Mucosa of descending colon (tissue), 3 donors: ENCODE data around the gene SLC22A31. TPM values are rescaled to one million over a fixed set of nuclear protein-coding genes. Genes with fewer than 3 reads are reported as not detected.
A peak's percentile ranks its signal among the peaks of the same experiment; 100 is the strongest.

Experiments used
- ATAC-seq: fragments of 200-7000 bp; cut with Tn5 transposase; one replicate; pipeline ENCODE4 v1.9.1; 2020; ENCODE audit warnings: mild to moderate bottlenecking, moderate library complexity
- DNase-seq, 3 donors: peaks; one replicate each; pipeline ENCODE4 v3.0.0-alpha.2; 2020
- H3K36me3 ChIP-seq: fragments of 200-600 bp; one replicate; pipeline ENCODE4 v1.8.0; 2021; ENCODE audit warnings: low read depth, mild to moderate bottlenecking
- H3K4me1 ChIP-seq: fragments of 200-600 bp; one replicate; pipeline ENCODE4 v1.8.0; 2021; ENCODE audit warnings: low read depth, mild to moderate bottlenecking
- H3K4me3 ChIP-seq: fragments of 200-600 bp; one replicate; pipeline ENCODE4 v1.8.0; 2021; ENCODE audit warnings: mild to moderate bottlenecking
- H3K9me3 ChIP-seq: fragments of 200-600 bp; one replicate; pipeline ENCODE4 v1.8.0; 2021; ENCODE audit warnings: mild to moderate bottlenecking
- intact Hi-C, 2 donors: fragments of 100-400 bp; cut with DNase I in 1 of 2; cut with micrococcal nuclease in 1 of 2; formaldehyde crosslinking; loops; one replicate each; pipeline versions ENCODE4 v1.11.0 to v1.11.1; 2022; cut with DNase I, micrococcal nuclease
- total RNA-seq, 3 donors: library from RNA; stranded (reverse); fragmentation: NEBNext Ultra II Directional in 2 of 3; extraction: Animal tissue kit (Norgen Biotek cat#: 25700) in 2 of 3; gene quantifications; one replicate each; pipeline versions ENCODE4 v1.2.1 to v1.2.4, GENCODE V29; 2021 to 2023
- TF ChIP-seq, protein P1 (sequence below): fragments of 200-600 bp; IDR thresholded peaks from one replicate; pipeline ENCODE4 v1.8.0; 2022; ENCODE audit warnings: antibody characterized with exemption, mild to moderate bottlenecking
- donor health status: DM: no; HTN: no; CAD: no; lungs with moderate emphysema.
- donor health status: DM: no; HTN: no; CAD: no.
- donor health status: DM: no; HTN: yes; CAD: no.

SLC22A31 gene
- total RNA-seq, 3 donors from 2014 or later: 0.35 to 1.8 (median 1.1) TPM

DNA sequence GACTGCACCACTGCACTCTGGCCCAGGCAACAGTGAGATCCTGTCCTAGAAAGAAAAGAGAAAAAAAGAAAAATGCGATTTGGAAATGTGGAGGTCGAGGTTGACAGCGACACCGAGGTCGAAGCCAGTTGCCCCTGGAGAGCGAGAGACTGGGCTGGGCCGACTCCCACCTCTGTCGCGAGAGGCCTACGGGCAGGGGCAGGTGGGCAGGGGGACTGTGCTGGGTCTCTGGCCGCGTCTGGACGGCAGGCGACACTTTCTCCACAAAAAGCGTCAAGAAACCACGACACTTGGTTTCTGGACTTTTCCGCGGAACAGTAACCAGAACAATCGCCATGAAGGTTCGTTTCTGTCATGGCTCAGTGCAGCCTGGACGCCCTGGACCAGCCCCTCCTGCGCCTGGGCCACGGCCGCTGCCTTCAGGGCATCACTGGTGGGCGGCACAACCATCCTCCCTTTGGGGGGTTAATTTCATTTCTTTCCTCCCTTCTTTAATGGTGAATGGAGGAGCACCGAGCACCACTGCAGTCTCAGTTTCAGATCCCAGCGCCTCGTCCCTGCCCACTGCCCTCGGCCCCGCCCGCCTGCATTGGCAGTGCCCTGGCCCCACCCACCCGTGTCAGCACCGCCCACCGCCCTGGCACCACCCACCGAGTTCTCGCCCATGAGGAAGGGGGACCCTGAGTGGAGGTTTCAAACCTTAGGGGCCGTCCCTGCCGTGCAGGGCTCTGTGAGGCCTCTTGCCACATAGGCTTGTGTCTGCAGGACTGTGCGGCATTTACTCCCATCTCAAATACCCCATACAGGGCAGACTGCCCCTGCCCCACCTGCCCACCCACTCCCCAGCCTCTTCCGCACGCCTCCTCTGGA, 47.3 kb downstream of the SLC22A31 start:
- Histone ChIP-seq H3K4me3 (no peak overlapping the region), H3K36me3 (no peaks in the 10 kb centered on the region), H3K4me1 (peaks cover 5% of the 10 kb centered on the region), H3K9me3 (no peaks in the 10 kb centered on the region)
- peak in 1 of 3 donors; percentile 46 for DNase-seq
- peak; percentile 9 for ATAC-seq
- intact Hi-C loops: no loop called here
- TF ChIP-seq, protein P1, sequence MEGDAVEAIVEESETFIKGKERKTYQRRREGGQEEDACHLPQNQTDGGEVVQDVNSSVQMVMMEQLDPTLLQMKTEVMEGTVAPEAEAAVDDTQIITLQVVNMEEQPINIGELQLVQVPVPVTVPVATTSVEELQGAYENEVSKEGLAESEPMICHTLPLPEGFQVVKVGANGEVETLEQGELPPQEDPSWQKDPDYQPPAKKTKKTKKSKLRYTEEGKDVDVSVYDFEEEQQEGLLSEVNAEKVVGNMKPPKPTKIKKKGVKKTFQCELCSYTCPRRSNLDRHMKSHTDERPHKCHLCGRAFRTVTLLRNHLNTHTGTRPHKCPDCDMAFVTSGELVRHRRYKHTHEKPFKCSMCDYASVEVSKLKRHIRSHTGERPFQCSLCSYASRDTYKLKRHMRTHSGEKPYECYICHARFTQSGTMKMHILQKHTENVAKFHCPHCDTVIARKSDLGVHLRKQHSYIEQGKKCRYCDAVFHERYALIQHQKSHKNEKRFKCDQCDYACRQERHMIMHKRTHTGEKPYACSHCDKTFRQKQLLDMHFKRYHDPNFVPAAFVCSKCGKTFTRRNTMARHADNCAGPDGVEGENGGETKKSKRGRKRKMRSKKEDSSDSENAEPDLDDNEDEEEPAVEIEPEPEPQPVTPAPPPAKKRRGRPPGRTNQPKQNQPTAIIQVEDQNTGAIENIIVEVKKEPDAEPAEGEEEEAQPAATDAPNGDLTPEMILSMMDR: no peak

GRCh38 chr16:89150981-89151380, 49.4 kb downstream of the SLC22A31 start:
- DNase-seq: peak in 1 of 3 donors; percentile 1
- Histone ChIP-seq H3K4me3 (no peak overlapping the region), H3K4me1 (peaks cover 5% of the 10 kb centered on the region), H3K36me3 (no peaks in the 10 kb centered on the region), H3K9me3 (no peaks in the 10 kb centered on the region)
- intact Hi-C loops: no loop called here
- TF ChIP-seq, protein P1: no peak
- no peak for ATAC-seq

- Histone ChIP-seq H3K36me3 (no peaks in the 10 kb centered on the region), H3K4me1 (peaks cover 5% of the 10 kb centered on the region), H3K9me3 (no peaks in the 10 kb centered on the region), H3K4me3 (no peak overlapping the region)
- TF ChIP-seq, protein P1: no peak
- DNase-seq (peak in 2 of 3 donors; percentile 18 to 41), ATAC-seq (no peak)
- intact Hi-C loops: no loop called here
Observed at GRCh38 chr16:89150090-89150835, 50.1 kb downstream of the SLC22A31 start.

DNA sequence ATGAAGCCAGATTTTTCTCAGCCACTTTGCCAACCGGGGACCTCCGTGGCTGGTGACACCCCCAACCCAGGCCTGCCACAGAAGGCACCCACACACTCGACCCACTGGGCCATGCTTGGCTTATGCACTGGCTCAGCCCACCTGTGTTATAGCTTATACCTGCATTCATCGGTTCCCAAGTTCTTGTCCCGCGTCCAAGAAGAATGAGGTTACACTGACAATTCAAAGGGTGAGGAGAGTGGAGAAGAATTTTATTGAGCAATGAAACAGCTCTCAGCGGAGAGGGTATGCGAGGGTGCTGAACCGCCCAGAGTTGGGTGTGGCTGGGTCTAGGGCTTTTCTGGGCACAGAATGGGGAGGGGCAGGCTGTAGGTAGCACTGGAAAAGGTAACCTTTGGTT, 51.0 kb downstream of the SLC22A31 start:
- TF ChIP-seq, protein P1: no peak
- no peaks in the 10 kb centered on the region for H3K4me1 ChIP-seq
- H3K4me3 ChIP-seq: no peak overlapping the region
- intact Hi-C loops: no loop called here
- no peak for ATAC-seq
- peak in 2 of 3 donors; percentile 11 to 14 for DNase-seq
- H3K9me3 ChIP-seq: no peaks in the 10 kb centered on the region
- H3K36me3 ChIP-seq: no peaks in the 10 kb centered on the region

DNA sequence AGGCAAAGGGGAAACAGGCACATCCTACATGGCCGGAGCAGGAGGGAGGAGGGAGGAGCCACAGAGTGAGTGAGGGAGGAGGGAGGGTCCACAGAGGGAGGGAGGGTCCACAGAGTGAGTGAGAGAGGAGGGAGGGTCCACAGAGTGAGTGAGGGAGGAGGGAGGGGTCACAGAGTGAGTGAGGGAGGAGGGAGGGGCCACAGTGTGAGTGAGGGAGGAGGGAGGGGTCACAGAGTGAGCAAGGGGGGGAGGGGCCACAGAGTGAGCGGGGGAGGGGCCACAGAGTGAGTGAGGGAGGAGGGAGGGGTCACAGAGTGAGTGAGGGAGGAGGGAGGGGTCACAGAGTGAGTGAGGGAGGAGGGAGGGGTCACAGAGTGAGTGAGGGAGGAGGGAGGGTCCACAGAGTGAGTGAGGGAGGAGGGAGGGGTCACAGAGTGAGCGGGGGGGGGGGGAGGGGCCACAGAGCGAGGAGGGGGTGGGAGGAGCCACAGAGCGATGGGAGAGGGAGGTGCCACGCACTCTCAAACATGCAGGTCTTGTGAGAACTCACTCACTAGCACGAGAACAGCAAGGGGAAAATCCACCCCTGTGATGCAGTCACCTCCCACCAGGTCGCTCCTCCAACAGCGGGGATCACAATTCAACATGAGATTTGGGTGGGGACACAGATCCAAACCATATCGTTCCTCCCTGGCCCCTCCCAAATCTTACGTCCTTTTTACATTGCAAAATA, 53.1 kb downstream of the SLC22A31 start:
- DNase-seq (peak in 2 of 3 donors; percentile 8 to 13), ATAC-seq (no peak)
- H3K4me3 ChIP-seq: no peak overlapping the region
- peaks cover 3% of the 10 kb centered on the region for H3K9me3 ChIP-seq
- intact Hi-C loops: no loop called here
- H3K36me3 ChIP-seq: no peaks in the 10 kb centered on the region
- no peaks in the 10 kb centered on the region for H3K4me1 ChIP-seq
- TF ChIP-seq, protein P1: no peak
